ENCODE data around the gene NUMBL. TPM values are rescaled to one million over a fixed set of nuclear protein-coding genes. Genes with fewer than 3 reads are reported as not detected.

Gene NUMBL
- total RNA-seq (2021) = 57.7 and 86.6 TPM in 2 replicates
- Bru-seq, nascent RNA = percentile 66 among the genes with signal in this experiment
- BruChase-seq, experiment 1, labeled RNA remaining after a 2-hour chase = percentile 72 among the genes with signal in this experiment
- BruChase-seq, experiment 2, labeled RNA remaining after a 6-hour chase = percentile 80 among the genes with signal in this experiment
- long read RNA-seq, partial matches to known transcripts = 1 of 4 reads
- long read RNA-seq, other reads (novel, unspliced or antisense) = 3 of 4 reads

GRCh38 chr19:40690050-40690692 lies at the start of gene NUMBL:
Gene NUMBL, minus strand, starts transcription at chr19:40690651. Its CDS starts 168 bp downstream, at chr19:40690483.
- H3K27me3 ChIP-seq (ENCODE audit: insufficient read depth, low read depth) = no peaks in the 10 kb centered on the region
- no peaks in the 10 kb centered on the region for H3K9me3 ChIP-seq (ENCODE audit: insufficient read depth, low read depth)
- CTCF ChIA-PET = no interaction called here
- peaks cover 7% of the 10 kb centered on the region; the same call in 1 of the 2 replicates for H3F3A ChIP-seq (ENCODE audit: insufficient read depth, low read depth)
- peak within 1 kb of the TSS; percentile 81 for H3K27ac ChIP-seq
- H4K20me1 ChIP-seq (ENCODE audit: insufficient read depth) = no peaks in the 10 kb centered on the region
- POLR2A ChIA-PET (ENCODE audit: unreplicated experiment) = interaction anchor here (0.7 to 0.9 kb wide), 2 partner anchors 46 to 54 kb away, joined by 3 to 7 read pairs; no protein-coding TSS in a partner anchor
- H3K79me2 ChIP-seq (ENCODE audit: low read depth) = peaks cover 10% of the 10 kb centered on the region
- H3K4me3 ChIP-seq = peak within 1 kb of the TSS; percentile 75
- H3K4me2 ChIP-seq = peak within 1 kb of the TSS; percentile 95
- intact Hi-C loops (cut with micrococcal nuclease; ENCODE audit: unreplicated experiment) = loop anchor here (1.0 to 2.0 kb wide), 2 partner anchors 25 to 61 kb away; partner anchors contain the start of genes ACTMAP and SNRPA
- no peaks in the 10 kb centered on the region for H3K9me2 ChIP-seq (ENCODE audit: insufficient read depth)
- TF ChIP-seq EZH2 (IDR thresholded peaks at IDR 0.05; ENCODE audit: low read depth) = no peak
- no peak for TF ChIP-seq CTCF (conservative IDR thresholded peaks at IDR 0.05)
- H3K36me3 ChIP-seq (ENCODE audit: low read depth) = no peaks in the 10 kb centered on the region
- BruUV-seq (replicated peaks) = no TSS peak
- H3K4me1 ChIP-seq (replicated peaks; ENCODE audit: insufficient read depth) = peaks cover 19% of the 10 kb centered on the region
- DNase-seq = no peak
- H2AFZ ChIP-seq = peak within 1 kb of the TSS; percentile 79

- Histone ChIP-seq H3K4me2 (no peak overlapping the region), H3K4me3 (no peak overlapping the region), H3K9me3 (ENCODE audit: insufficient read depth, low read depth) (no peaks in the 10 kb centered on the region), H2AFZ (no peak overlapping the region), H3F3A (ENCODE audit: insufficient read depth, low read depth) (peaks cover 31% of the 10 kb centered on the region), H3K27ac (no peak overlapping the region), H3K79me2 (ENCODE audit: low read depth) (no peaks in the 10 kb centered on the region), H3K4me1 (replicated peaks; ENCODE audit: insufficient read depth) (peaks cover 15% of the 10 kb centered on the region), H4K20me1 (ENCODE audit: insufficient read depth) (no peaks in the 10 kb centered on the region; the same call in 1 of the 2 replicates), H3K9me2 (ENCODE audit: insufficient read depth) (no peaks in the 10 kb centered on the region), H3K36me3 (ENCODE audit: low read depth) (peaks cover 9% of the 10 kb centered on the region; the same call in 1 of the 2 replicates), H3K27me3 (ENCODE audit: insufficient read depth, low read depth) (no peaks in the 10 kb centered on the region)
- POLR2A ChIA-PET (ENCODE audit: unreplicated experiment) = no interaction called here
- no peak for DNase-seq
- intact Hi-C loops (cut with micrococcal nuclease; ENCODE audit: unreplicated experiment) = no loop called here
- no peak for TF ChIP-seq CTCF (conservative IDR thresholded peaks at IDR 0.05)
- no peak for TF ChIP-seq EZH2 (IDR thresholded peaks at IDR 0.05; ENCODE audit: low read depth)
- CTCF ChIA-PET = no interaction called here
- BruUV-seq (replicated peaks) = no TSS peak
These were observed 48.8 kb upstream of the NUMBL start for GRCh38 chr19:40739030-40739839.

GRCh38 chr19:40737102-40737644 lies 46.7 kb upstream of the NUMBL start:
- Histone ChIP-seq H3K4me2 (no peak overlapping the region), H4K20me1 (ENCODE audit: insufficient read depth) (no peaks in the 10 kb centered on the region; the same call in 1 of the 2 replicates), H3K79me2 (ENCODE audit: low read depth) (no peaks in the 10 kb centered on the region), H2AFZ (no peak overlapping the region), H3K36me3 (ENCODE audit: low read depth) (peaks cover 12% of the 10 kb centered on the region; the same call in 1 of the 2 replicates), H3F3A (ENCODE audit: insufficient read depth, low read depth) (peaks cover 31% of the 10 kb centered on the region), H3K27ac (no peak overlapping the region), H3K4me1 (replicated peaks; ENCODE audit: insufficient read depth) (peaks cover 15% of the 10 kb centered on the region), H3K9me2 (ENCODE audit: insufficient read depth) (no peaks in the 10 kb centered on the region), H3K4me3 (no peak overlapping the region), H3K9me3 (ENCODE audit: insufficient read depth, low read depth) (no peaks in the 10 kb centered on the region), H3K27me3 (ENCODE audit: insufficient read depth, low read depth) (no peaks in the 10 kb centered on the region)
- ChIA-PET POLR2A (ENCODE audit: unreplicated experiment) (interaction anchor here (0.6 kb wide), 1 partner anchor 526 kb away, joined by 3 read pairs; no protein-coding TSS in a partner anchor), CTCF (no interaction called here)
- TF ChIP-seq EZH2 (IDR thresholded peaks at IDR 0.05; ENCODE audit: low read depth) (no peak), CTCF (conservative IDR thresholded peaks at IDR 0.05) (no peak)
- DNase-seq = no peak
- intact Hi-C loops (cut with micrococcal nuclease; ENCODE audit: unreplicated experiment) = no loop called here
- BruUV-seq (replicated peaks) = no TSS peak

Measured in PC-9 (cell line).